Measurements from ENCODE around the gene ELFN1.

ELFN1 gene

DNA sequence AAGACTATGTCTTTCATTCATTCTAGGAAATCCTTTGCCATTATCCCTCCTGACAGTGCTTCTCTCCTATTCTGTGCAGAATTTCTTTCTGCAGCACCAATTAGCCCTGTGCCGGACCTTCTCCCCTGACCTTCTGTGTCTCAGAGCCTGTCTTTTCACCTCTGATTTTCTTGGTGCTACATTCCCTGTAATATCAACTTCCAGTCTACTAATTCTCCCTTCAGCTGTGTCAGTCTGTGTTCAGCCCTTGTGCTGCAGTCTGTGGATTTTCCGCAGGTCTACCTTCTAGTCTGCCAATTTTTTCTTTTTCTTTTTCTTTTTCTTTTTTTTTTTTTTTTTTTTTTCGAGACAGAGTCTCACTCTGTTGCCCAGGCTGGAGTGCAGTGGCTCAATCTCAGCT is 115.8 kb downstream of the ELFN1 start:
- Histone ChIP-seq H3K27me3 (ENCODE audit: control insufficient read depth in 1 of 2, insufficient read depth in 2 of 2, low read length in 2 of 2) (no peaks in the 10 kb centered on the region), H3K9me3 (ENCODE audit: control insufficient read depth in 1 of 2, low read length in 2 of 2) (no peaks in the 10 kb centered on the region), H3K4me1 (ENCODE audit: control insufficient read depth in 1 of 2, insufficient read depth in 2 of 2, low read length in 2 of 2) (no peaks in the 10 kb centered on the region), H3K27ac (ENCODE audit: low read depth, low read length) (no peak overlapping the region), H3K36me3 (ENCODE audit: control insufficient read depth in 1 of 2, insufficient read depth in 2 of 2, low read length in 2 of 2) (no peaks in the 10 kb centered on the region), H3K4me3 (ENCODE audit: low read depth in 1 of 2, low read length in 2 of 2) (no peak overlapping the region), H3K9ac (ENCODE audit: low read depth in 1 of 2, low read length in 2 of 2) (no peak overlapping the region)

- Histone ChIP-seq H3K9me3 (ENCODE audit: control insufficient read depth in 1 of 2, low read length in 2 of 2) (no peaks in the 10 kb centered on the region), H3K4me1 (ENCODE audit: control insufficient read depth in 1 of 2, insufficient read depth in 2 of 2, low read length in 2 of 2) (no peaks in the 10 kb centered on the region), H3K36me3 (ENCODE audit: control insufficient read depth in 1 of 2, insufficient read depth in 2 of 2, low read length in 2 of 2) (no peaks in the 10 kb centered on the region), H3K4me3 (ENCODE audit: low read depth in 1 of 2, low read length in 2 of 2) (no peak overlapping the region), H3K27ac (ENCODE audit: low read depth, low read length) (no peak overlapping the region), H3K27me3 (ENCODE audit: control insufficient read depth in 1 of 2, insufficient read depth in 2 of 2, low read length in 2 of 2) (no peaks in the 10 kb centered on the region), H3K9ac (ENCODE audit: low read depth in 1 of 2, low read length in 2 of 2) (no peak overlapping the region)
Measured at GRCh38 chr7:1787241-1787640, 117.2 kb downstream of the ELFN1 start.

DNA sequence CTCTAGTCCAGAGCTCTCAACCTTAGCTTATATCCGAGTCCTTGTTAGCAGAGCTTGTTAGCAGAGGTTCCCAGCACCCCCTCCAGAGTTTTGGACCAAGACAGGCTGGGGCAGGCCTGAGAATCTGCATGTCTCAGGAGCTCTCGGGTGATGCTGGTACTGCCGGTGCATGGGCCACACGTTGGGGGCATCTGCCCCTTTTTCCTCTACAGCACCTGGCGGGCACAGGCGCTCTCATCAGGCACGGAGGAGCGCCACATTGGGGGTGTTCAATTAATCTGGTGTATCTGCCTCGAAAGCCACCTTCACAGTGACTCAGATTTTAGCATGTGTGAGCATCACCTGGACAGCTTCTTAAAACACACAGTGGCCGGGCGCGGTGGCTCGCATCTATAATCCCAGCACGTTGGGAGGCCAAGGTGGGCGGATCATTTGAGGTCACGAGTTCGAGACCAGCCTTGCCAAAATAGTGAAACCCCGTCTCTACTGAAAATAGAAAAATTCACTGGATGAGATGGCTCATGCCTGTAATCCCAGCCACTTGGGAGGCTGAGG is 117.7 kb downstream of the ELFN1 start:
- Histone ChIP-seq H3K27me3 (ENCODE audit: control insufficient read depth in 1 of 2, insufficient read depth in 2 of 2, low read length in 2 of 2) (no peaks in the 10 kb centered on the region), H3K4me3 (ENCODE audit: low read depth in 1 of 2, low read length in 2 of 2) (no peak overlapping the region), H3K9ac (ENCODE audit: low read depth in 1 of 2, low read length in 2 of 2) (no peak overlapping the region), H3K27ac (ENCODE audit: low read depth, low read length) (no peak overlapping the region), H3K4me1 (ENCODE audit: control insufficient read depth in 1 of 2, insufficient read depth in 2 of 2, low read length in 2 of 2) (no peaks in the 10 kb centered on the region), H3K9me3 (ENCODE audit: control insufficient read depth in 1 of 2, low read length in 2 of 2) (no peaks in the 10 kb centered on the region), H3K36me3 (ENCODE audit: control insufficient read depth in 1 of 2, insufficient read depth in 2 of 2, low read length in 2 of 2) (no peaks in the 10 kb centered on the region)

- H3K4me3 ChIP-seq (ENCODE audit: low read depth in 1 of 2, low read length in 2 of 2), result no peak overlapping the region
- no peak overlapping the region for H3K27ac ChIP-seq (ENCODE audit: low read depth, low read length)
- H3K9me3 ChIP-seq (ENCODE audit: control insufficient read depth in 1 of 2, low read length in 2 of 2), result peaks cover 8 to 13% of the 10 kb centered on the region in 2 donors
- H3K4me1 ChIP-seq (ENCODE audit: control insufficient read depth in 1 of 2, insufficient read depth in 2 of 2, low read length in 2 of 2), result no peaks in the 10 kb centered on the region
- H3K36me3 ChIP-seq (ENCODE audit: control insufficient read depth in 1 of 2, insufficient read depth in 2 of 2, low read length in 2 of 2), result no peaks in the 10 kb centered on the region
- peaks cover 0 to 3% of the 10 kb centered on the region in 2 donors for H3K27me3 ChIP-seq (ENCODE audit: control insufficient read depth in 1 of 2, insufficient read depth in 2 of 2, low read length in 2 of 2)
- H3K9ac ChIP-seq (ENCODE audit: low read depth in 1 of 2, low read length in 2 of 2), result no peak overlapping the region
Measured at GRCh38 chr7:1794888-1795542, 124.9 kb downstream of the ELFN1 start.
